HEK293 (cell line): ENCODE measurements around the gene KLHL17.
"Not testable (repeated sequence)": the region's sequence is repeated elsewhere in the genome, so short reads cannot be mapped to it uniquely, and the experiment has no call there.

Experiments used
- CTCF ChIA-PET: fragments of 350-600 bp; formaldehyde crosslinking; extraction: SDS; loops from one replicate; lab custom pipeline; 2021; ENCODE audit warnings: antibody characterized with exemption; lab: Yijun Ruan, JAX
- POLR2A ChIA-PET: fragments of 300-600 bp; formaldehyde crosslinking; extraction: SDS; loops from one replicate; lab custom pipeline; 2020; ENCODE audit warnings: antibody characterized with exemption, inconsistent platforms; lab: Yijun Ruan, JAX
- H3K27ac ChIP-seq: fragments of 200-500 bp; sonication (Bioruptor generic); 2 replicates; pipeline ENCODE4 v1.5.1; 2014; ENCODE audit warnings: low read depth, low read length, control low read depth, inconsistent platforms; ENCODE audit errors: extremely low read depth
- H3K36me3 ChIP-seq, 2 experiments: fragments of 200-500 bp in 1 of 2; sonication (Bioruptor generic) in 1 of 2; 1 replicate in 1 of 2; 2 replicates in 1 of 2; pipeline ENCODE4 v1.5.1; 2014 to 2017; ENCODE audit warnings: inconsistent platforms in 2 of 2, low read length in 2 of 2; ENCODE audit not compliant: control insufficient read depth in 2 of 2, insufficient read depth in 1 of 2
- H3K4me1 ChIP-seq: fragments of 200-500 bp; sonication (Bioruptor generic); 2 replicates; pipeline ENCODE4 v1.5.1; 2014; ENCODE audit warnings: mild to moderate bottlenecking, low read length, inconsistent platforms; ENCODE audit not compliant: control insufficient read depth, insufficient read depth
- H3K4me3 ChIP-seq: 2 replicates; pipeline ENCODE4 v1.5.1; 2011; ENCODE audit warnings: low read depth, mild to moderate bottlenecking, control low read depth, low read length, moderate library complexity
- H3K9me3 ChIP-seq: fragments of 200-500 bp; sonication (Bioruptor generic); 2 replicates; pipeline ENCODE4 v1.5.1; 2014; ENCODE audit warnings: low read depth, low read length, inconsistent platforms; ENCODE audit not compliant: control insufficient read depth, insufficient read depth
- KLF1 ChIP-seq: fragments of 450-650 bp; formaldehyde crosslinking; IDR thresholded peaks from 2 replicates; pipeline ENCODE4 v1.5.1; 2016; ENCODE audit warnings: missing biosample characterization, missing genetic modification characterization
- TCF7L2 ChIP-seq: IDR thresholded peaks from 2 replicates; pipeline ENCODE4 v1.6.1; 2011; ENCODE audit warnings: low read depth, mild to moderate bottlenecking, inconsistent platforms, low read length, moderate library complexity, borderline replicate concordance
- ZFHX2 ChIP-seq: fragments of 450-650 bp; formaldehyde crosslinking; conservative IDR thresholded peaks from 2 replicates; pipeline ENCODE4 v1.5.1; 2016; ENCODE audit warnings: missing biosample characterization, missing genetic modification characterization
- ZNF146 ChIP-seq: fragments of 450-650 bp; formaldehyde crosslinking; IDR thresholded peaks from 2 replicates; pipeline ENCODE4 v1.5.1; 2016; ENCODE audit warnings: missing biosample characterization, missing genetic modification characterization
- ZNF24 ChIP-seq: fragments of 450-650 bp; formaldehyde crosslinking; IDR thresholded peaks from 2 replicates; pipeline ENCODE4 v1.5.1; 2016; ENCODE audit warnings: missing biosample characterization, missing genetic modification characterization
- ZNF292 ChIP-seq: fragments of 450-650 bp; formaldehyde crosslinking; IDR thresholded peaks from 2 replicates; pipeline ENCODE4 v1.5.1; 2016; ENCODE audit warnings: low read depth, missing biosample characterization, missing genetic modification characterization, borderline replicate concordance
- ZNF341 ChIP-seq: fragments of 450-650 bp; formaldehyde crosslinking; IDR thresholded peaks from 2 replicates; pipeline ENCODE4; 2016; ENCODE audit warnings: low read depth, missing biosample characterization, missing genetic modification characterization
- ZNF629 ChIP-seq: fragments of 450-650 bp; formaldehyde crosslinking; IDR thresholded peaks from 2 replicates; pipeline ENCODE4 v1.5.1; 2017; ENCODE audit warnings: missing biosample characterization, missing genetic modification characterization
- ZNF660 ChIP-seq: fragments of 450-650 bp; IDR thresholded peaks from 2 replicates; pipeline ENCODE4 v1.5.1; 2018; ENCODE audit warnings: missing biosample characterization, mild to moderate bottlenecking, missing genetic modification characterization
- ZNF791 ChIP-seq: fragments of 450-650 bp; formaldehyde crosslinking; IDR thresholded peaks from 2 replicates; pipeline ENCODE4 v1.5.1; 2016; ENCODE audit warnings: missing biosample characterization, missing genetic modification characterization
- ZXDB ChIP-seq: fragments of 450-650 bp; formaldehyde crosslinking; IDR thresholded peaks from 2 replicates; pipeline ENCODE4 v1.5.1; 2016; ENCODE audit warnings: missing biosample characterization, missing genetic modification characterization
- TF ChIP-seq, protein P1 (sequence below): fragments of 450-650 bp; formaldehyde crosslinking; IDR thresholded peaks from 2 replicates; pipeline ENCODE4 v1.5.1; 2016; ENCODE audit warnings: missing biosample characterization, missing genetic modification characterization
- TF ChIP-seq, protein P2 (sequence below): fragments of 450-650 bp; formaldehyde crosslinking; IDR thresholded peaks from 2 replicates; pipeline ENCODE4 v1.5.1; 2016; ENCODE audit warnings: missing biosample characterization, missing genetic modification characterization
- TF ChIP-seq, protein P3 (sequence below): fragments of 450-650 bp; formaldehyde crosslinking; IDR thresholded peaks from 2 replicates; pipeline ENCODE4 v1.5.1; 2016; ENCODE audit warnings: missing biosample characterization, missing genetic modification characterization, low read depth
- TF ChIP-seq, protein P4 (sequence below): fragments of 450-650 bp; formaldehyde crosslinking; IDR thresholded peaks from 2 replicates; pipeline ENCODE4 v1.5.1; 2016; ENCODE audit warnings: missing biosample characterization, missing genetic modification characterization
- TF ChIP-seq, protein P5 (sequence below): fragments of 450-650 bp; formaldehyde crosslinking; IDR thresholded peaks from 2 replicates; pipeline ENCODE4 v1.5.1; 2016; ENCODE audit warnings: missing biosample characterization, missing genetic modification characterization

KLHL17 gene

DNA sequence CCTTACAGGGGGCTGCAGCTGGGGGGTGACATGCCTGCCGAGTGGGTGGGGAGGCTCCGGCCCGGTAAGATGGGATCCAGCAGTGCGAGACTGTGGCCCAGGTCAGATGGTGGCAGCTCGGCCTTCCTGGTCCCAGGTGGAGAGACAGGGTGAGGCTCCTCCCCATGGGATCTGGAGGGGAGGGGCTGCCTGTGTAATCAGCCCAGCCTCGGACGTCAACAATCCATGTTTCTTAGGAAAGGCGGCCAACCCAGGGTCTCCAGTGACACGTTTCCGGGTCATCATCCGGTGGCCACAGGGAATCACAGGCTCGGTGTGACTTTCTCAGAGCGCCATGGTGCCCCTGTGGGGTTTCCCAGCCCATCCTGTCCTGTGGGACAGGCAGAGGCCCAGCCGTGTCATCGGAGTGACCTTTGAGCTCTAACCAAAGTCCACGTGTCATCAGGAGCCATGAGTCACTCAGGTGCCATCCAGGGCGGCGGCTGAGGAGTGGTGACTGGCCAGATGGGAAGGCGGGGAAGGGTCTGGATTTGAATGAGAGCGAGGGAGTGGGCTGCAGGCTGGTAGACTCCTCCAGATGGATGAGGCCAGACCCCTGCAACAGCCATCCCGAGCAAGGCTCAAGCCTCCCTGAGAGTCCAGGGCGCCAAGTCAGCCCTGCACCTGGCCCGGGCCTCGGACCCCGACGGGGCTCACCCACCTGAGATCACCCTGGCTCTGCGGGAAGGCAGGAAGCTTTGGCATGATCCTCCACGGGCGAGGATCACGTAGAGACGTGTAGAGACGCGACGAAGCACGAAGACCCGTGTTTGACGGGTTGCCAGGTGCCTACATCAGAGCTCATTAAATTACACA, 46.1 kb downstream of the KLHL17 start:
- Histone ChIP-seq H3K27ac (no peak overlapping the region), H3K9me3 (no peaks in the 10 kb centered on the region), H3K4me1 (no peaks in the 10 kb centered on the region)
- no peak for TF ChIP-seq TCF7L2
- TF ChIP-seq, protein P1, sequence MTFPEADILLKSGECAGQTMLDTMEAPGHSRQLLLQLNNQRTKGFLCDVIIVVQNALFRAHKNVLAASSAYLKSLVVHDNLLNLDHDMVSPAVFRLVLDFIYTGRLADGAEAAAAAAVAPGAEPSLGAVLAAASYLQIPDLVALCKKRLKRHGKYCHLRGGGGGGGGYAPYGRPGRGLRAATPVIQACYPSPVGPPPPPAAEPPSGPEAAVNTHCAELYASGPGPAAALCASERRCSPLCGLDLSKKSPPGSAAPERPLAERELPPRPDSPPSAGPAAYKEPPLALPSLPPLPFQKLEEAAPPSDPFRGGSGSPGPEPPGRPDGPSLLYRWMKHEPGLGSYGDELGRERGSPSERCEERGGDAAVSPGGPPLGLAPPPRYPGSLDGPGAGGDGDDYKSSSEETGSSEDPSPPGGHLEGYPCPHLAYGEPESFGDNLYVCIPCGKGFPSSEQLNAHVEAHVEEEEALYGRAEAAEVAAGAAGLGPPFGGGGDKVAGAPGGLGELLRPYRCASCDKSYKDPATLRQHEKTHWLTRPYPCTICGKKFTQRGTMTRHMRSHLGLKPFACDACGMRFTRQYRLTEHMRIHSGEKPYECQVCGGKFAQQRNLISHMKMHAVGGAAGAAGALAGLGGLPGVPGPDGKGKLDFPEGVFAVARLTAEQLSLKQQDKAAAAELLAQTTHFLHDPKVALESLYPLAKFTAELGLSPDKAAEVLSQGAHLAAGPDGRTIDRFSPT (tag by site-specific recombination), result no peak
- TF ChIP-seq ZNF660 (tag by site-specific recombination), result 0 out of 2 replicates have a peak, but pooled peaks have one; percentile 9
- TF ChIP-seq KLF1 (tag by site-specific recombination), result peak; percentile 17; the same call in 1 of the 2 replicates
- TF ChIP-seq ZNF791 (tag by site-specific recombination), result no peak
- no peak for TF ChIP-seq ZFHX2 (tag by site-specific recombination)
- 0 out of 2 replicates have a peak, but pooled peaks have one; percentile 28 for TF ChIP-seq ZNF629
- peak; percentile 30; the same call in 1 of the 2 replicates for TF ChIP-seq ZXDB
- TF ChIP-seq ZNF341 (tag by site-specific recombination), result peak; percentile 8; the same call in 1 of the 2 replicates
- TF ChIP-seq, all 188 proteins: peak for 5
- Histone ChIP-seq H3K4me3 (no peak overlapping the region), H3K36me3 (peaks cover 3 to 21% of the 10 kb centered on the region in 2 experiments; a peak in 2 of 3 replicates)
- ChIA-PET POLR2A (interaction anchor here (1.1 to 1.3 kb wide), 3 partner anchors 9 to 44 kb away, joined by 3 read pairs; partner anchors contain the start of gene AGRN), CTCF (interaction anchor here (0.6 to 1.1 kb wide), 5 partner anchors 9 to 94 kb away, joined by 3 to 5 read pairs (median 4); partner anchors contain the start of gene AGRN)

DNA sequence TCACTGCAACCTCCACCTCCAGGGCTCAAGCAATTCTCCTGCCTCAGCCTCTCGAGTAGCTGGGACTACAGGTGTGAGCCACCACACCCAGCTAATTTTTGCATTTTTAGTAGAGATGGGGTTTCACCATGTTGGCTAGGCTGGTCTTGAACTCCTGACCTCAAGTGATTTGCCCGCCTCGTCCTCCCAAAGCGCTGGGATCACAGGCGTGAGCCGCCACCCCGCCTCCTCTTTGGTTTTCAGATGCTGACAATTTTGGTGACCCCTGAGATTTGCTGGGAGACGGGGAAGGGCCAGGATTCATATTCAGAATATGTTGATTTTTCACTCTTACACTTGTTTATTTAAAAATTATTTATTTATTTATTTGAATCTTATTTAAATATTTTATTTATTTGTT, 49.7 kb downstream of the KLHL17 start:
- POLR2A ChIA-PET, H3K9me3 ChIP-seq, H3K4me3 ChIP-seq, H3K27ac ChIP-seq, H3K4me1 ChIP-seq, H3K36me3 ChIP-seq: not testable (repeated sequence)
- CTCF ChIA-PET, result interaction anchor here (0.6 kb wide), 1 partner anchor 360 kb away, joined by 3 read pairs; no protein-coding TSS in a partner anchor

DNA sequence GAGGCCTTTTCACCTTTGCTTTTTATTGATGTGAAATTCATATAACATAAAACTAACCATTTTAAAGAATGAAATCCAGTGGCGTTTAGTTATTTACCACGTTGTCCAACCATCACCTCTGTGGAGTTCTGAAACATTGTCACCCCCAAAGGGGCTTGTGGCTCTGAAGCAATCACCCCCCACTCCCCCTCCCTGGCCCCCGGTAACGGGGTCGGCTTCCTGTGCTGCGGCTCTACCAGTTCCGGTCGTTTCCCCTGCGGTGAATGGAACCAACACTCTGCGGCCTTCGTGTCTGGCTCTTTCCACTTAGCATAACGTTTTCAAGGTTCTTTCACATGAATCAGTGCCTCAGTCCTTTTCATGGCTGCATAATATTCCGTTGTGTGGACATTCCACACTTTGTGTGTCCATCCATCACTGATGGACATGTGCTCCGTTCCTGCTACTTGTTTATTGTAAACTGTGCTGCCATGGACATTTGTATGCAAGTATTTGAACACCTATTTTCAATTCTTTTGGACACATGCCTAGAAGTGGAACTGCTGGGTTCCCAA, 51.1 kb downstream of the KLHL17 start:
- no peak overlapping the region for H3K4me3 ChIP-seq
- H3K27ac ChIP-seq, result no peak overlapping the region
- TF ChIP-seq, protein P2, sequence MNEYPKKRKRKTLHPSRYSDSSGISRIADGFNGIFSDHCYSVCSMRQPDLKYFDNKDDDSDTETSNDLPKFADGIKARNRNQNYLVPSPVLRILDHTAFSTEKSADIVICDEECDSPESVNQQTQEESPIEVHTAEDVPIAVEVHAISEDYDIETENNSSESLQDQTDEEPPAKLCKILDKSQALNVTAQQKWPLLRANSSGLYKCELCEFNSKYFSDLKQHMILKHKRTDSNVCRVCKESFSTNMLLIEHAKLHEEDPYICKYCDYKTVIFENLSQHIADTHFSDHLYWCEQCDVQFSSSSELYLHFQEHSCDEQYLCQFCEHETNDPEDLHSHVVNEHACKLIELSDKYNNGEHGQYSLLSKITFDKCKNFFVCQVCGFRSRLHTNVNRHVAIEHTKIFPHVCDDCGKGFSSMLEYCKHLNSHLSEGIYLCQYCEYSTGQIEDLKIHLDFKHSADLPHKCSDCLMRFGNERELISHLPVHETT (tag by site-specific recombination), result peak; percentile 52; the same call in 1 of the 2 replicates
- TF ChIP-seq, protein P3, sequence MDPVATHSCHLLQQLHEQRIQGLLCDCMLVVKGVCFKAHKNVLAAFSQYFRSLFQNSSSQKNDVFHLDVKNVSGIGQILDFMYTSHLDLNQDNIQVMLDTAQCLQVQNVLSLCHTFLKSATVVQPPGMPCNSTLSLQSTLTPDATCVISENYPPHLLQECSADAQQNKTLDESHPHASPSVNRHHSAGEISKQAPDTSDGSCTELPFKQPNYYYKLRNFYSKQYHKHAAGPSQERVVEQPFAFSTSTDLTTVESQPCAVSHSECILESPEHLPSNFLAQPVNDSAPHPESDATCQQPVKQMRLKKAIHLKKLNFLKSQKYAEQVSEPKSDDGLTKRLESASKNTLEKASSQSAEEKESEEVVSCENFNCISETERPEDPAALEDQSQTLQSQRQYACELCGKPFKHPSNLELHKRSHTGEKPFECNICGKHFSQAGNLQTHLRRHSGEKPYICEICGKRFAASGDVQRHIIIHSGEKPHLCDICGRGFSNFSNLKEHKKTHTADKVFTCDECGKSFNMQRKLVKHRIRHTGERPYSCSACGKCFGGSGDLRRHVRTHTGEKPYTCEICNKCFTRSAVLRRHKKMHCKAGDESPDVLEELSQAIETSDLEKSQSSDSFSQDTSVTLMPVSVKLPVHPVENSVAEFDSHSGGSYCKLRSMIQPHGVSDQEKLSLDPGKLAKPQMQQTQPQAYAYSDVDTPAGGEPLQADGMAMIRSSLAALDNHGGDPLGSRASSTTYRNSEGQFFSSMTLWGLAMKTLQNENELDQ (tag by site-specific recombination), result no peak
- TF ChIP-seq ZNF292 (tag by site-specific recombination) (no peak), ZNF24 (tag by site-specific recombination) (peak; percentile 57; the same call in 1 of the 2 replicates), ZNF146 (tag by site-specific recombination) (peak; percentile 100)
- TF ChIP-seq, protein P4, sequence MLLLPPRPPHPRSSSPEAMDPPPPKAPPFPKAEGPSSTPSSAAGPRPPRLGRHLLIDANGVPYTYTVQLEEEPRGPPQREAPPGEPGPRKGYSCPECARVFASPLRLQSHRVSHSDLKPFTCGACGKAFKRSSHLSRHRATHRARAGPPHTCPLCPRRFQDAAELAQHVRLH (tag by site-specific recombination), result peak; percentile 88
- TF ChIP-seq, protein P5, sequence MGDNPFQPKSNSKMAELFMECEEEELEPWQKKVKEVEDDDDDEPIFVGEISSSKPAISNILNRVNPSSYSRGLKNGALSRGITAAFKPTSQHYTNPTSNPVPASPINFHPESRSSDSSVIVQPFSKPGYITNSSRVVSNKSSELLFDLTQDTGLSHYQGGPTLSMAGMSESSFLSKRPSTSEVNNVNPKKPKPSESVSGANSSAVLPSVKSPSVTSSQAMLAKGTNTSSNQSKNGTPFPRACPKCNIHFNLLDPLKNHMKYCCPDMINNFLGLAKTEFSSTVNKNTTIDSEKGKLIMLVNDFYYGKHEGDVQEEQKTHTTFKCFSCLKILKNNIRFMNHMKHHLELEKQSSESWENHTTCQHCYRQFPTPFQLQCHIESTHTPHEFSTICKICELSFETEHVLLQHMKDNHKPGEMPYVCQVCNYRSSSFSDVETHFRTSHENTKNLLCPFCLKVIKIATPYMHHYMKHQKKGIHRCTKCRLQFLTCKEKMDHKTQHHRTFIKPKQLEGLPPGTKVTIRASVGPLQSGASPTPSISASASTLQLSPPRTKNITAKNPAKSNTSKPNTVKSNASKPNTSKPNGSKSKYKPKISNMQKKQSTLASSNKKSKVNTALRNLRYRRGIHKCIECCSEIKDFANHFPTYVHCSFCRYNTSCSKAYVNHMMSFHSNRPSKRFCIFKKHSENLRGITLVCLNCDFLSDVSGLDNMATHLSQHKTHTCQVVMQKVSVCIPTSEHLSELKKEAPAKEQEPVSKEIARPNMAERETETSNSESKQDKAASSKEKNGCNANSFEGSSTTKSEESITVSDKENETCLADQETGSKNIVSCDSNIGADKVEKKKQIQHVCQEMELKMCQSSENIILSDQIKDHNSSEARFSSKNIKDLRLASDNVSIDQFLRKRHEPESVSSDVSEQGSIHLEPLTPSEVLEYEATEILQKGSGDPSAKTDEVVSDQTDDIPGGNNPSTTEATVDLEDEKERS (tag by site-specific recombination), result peak; percentile 30; the same call in 1 of the 2 replicates
- H3K36me3 ChIP-seq, result peaks cover 3 to 4% of the 10 kb centered on the region in 2 experiments; a peak in 2 of 3 replicates
- ChIA-PET POLR2A (no interaction called here), CTCF (no interaction called here)
- no peaks in the 10 kb centered on the region for H3K4me1 ChIP-seq
- H3K9me3 ChIP-seq, result no peaks in the 10 kb centered on the region
